CD14-positive monocyte (primary cell): ENCODE measurements around the gene MARCKS. TPM values are rescaled to one million over a fixed set of nuclear protein-coding genes. Genes with fewer than 3 reads are reported as not detected.
A peak's percentile ranks its signal among the peaks of the same experiment; 100 is the strongest.

Experiments
- DNase-seq, 3 donors: peaks; one replicate each; pipeline ENCODE4 v3.0.0-alpha.2; 2011 to 2022
- H2AFZ ChIP-seq: 2 replicates; pipeline ENCODE4 v1.6.0; 2012; ENCODE audit warnings: mild to moderate bottlenecking, low read depth, low read length, inconsistent platforms; ENCODE audit not compliant: insufficient read depth, poor library complexity, severe bottlenecking
- H3K27ac ChIP-seq, 2 donors: 1 replicate in 1 of 2; 2 replicates in 1 of 2; pipeline ENCODE4 v1.5.1; 2012 to 2013; ENCODE audit warnings: low read length in 2 of 2, control low read depth in 1 of 2, inconsistent platforms in 1 of 2, low read depth in 1 of 2, mild to moderate bottlenecking in 1 of 2
- H3K27me3 ChIP-seq, 2 donors: one replicate each; pipeline versions ENCODE4 v1.6.0 to v1.6.1; 2011 to 2013; ENCODE audit warnings: low read length in 2 of 2; ENCODE audit not compliant: control insufficient read depth in 2 of 2, insufficient read depth in 2 of 2
- H3K36me3 ChIP-seq, 2 donors: replicated peaks in 1 of 2; 1 replicate in 1 of 2; 2 replicates in 1 of 2; pipeline versions ENCODE4 v1.5.1 to v1.6.1; 2012 to 2013; ENCODE audit warnings: low read length in 2 of 2, control low read depth in 1 of 2, inconsistent platforms in 1 of 2, mild to moderate bottlenecking in 1 of 2; ENCODE audit not compliant: insufficient read depth in 2 of 2, control insufficient read depth in 1 of 2
- H3K4me1 ChIP-seq, 2 donors: 1 replicate in 1 of 2; 2 replicates in 1 of 2; pipeline versions ENCODE4 v1.5.1 to v1.6.1; 2012 to 2013; ENCODE audit warnings: low read length in 2 of 2, control low read depth in 1 of 2, inconsistent platforms in 1 of 2, mild to moderate bottlenecking in 1 of 2, moderate library complexity in 1 of 2; ENCODE audit not compliant: insufficient read depth in 2 of 2, control insufficient read depth in 1 of 2
- H3K4me2 ChIP-seq: replicated peaks from 2 replicates; pipeline ENCODE3; 2012; ENCODE audit warnings: low read length, moderate library complexity, mild to moderate bottlenecking; ENCODE audit not compliant: poor library complexity, severe bottlenecking; ENCODE audit errors: extremely low read depth
- H3K4me3 ChIP-seq, 3 experiments: fragments of 200-600 bp in 1 of 3; sonication (generic) in 1 of 3; replicated peaks in 1 of 3; 1 replicate in 2 of 3; 2 replicates in 1 of 3; pipeline ENCODE4 v1.5.1; 2011 to 2013; ENCODE audit warnings: low read length in 3 of 3, mild to moderate bottlenecking in 3 of 3, control low read depth in 2 of 3, low read depth in 2 of 3, inconsistent platforms in 1 of 3, moderate library complexity in 1 of 3
- H3K79me2 ChIP-seq: 2 replicates; pipeline ENCODE4 v1.6.0; 2012; ENCODE audit warnings: mild to moderate bottlenecking, control low read depth, inconsistent platforms, low read length, moderate library complexity; ENCODE audit not compliant: insufficient read depth
- H3K9ac ChIP-seq: 2 replicates; pipeline ENCODE4 v1.6.0; 2017; ENCODE audit warnings: low read length, mild to moderate bottlenecking; ENCODE audit not compliant: insufficient read depth, poor library complexity, severe bottlenecking
- H3K9me3 ChIP-seq, 2 donors: replicated peaks in 1 of 2; 1 replicate in 1 of 2; 2 replicates in 1 of 2; pipeline versions ENCODE4 v1.5.1 to v1.6.1; 2012 to 2013; ENCODE audit warnings: low read length in 2 of 2, control low read depth in 1 of 2; ENCODE audit not compliant: control insufficient read depth in 1 of 2, insufficient read depth in 1 of 2
- H4K20me1 ChIP-seq: 2 replicates; pipeline ENCODE4 v1.6.0; 2012; ENCODE audit warnings: mild to moderate bottlenecking, low read length, control low read depth, moderate library complexity; ENCODE audit not compliant: insufficient read depth
- H3K27ac Mint-ChIP-seq, 7 donors: one replicate each; pipeline ENCODE4 v1.8.0; 2020; ENCODE audit warnings: mild to moderate bottlenecking in 7 of 7, mixed read lengths in 7 of 7, moderate library complexity in 6 of 7, inconsistent platforms in 2 of 7
- H3K27me3 Mint-ChIP-seq, 3 donors: one replicate each; pipeline ENCODE4 v1.8.0; 2021 to 2022; ENCODE audit warnings: low read depth in 3 of 3, mild to moderate bottlenecking in 3 of 3, mixed read lengths in 3 of 3, moderate library complexity in 3 of 3, inconsistent platforms in 1 of 3
- H3K36me3 Mint-ChIP-seq, 2 donors: one replicate each; pipeline ENCODE4 v1.8.0; 2020; ENCODE audit warnings: mixed read lengths in 2 of 2, inconsistent platforms in 1 of 2, mild to moderate bottlenecking in 1 of 2
- H3K4me1 Mint-ChIP-seq: one replicate; pipeline ENCODE4 v1.8.0; 2020; ENCODE audit warnings: mild to moderate bottlenecking, mixed read lengths
- H3K4me3 Mint-ChIP-seq, 2 donors: one replicate each; pipeline ENCODE4 v1.8.0; 2020; ENCODE audit warnings: mild to moderate bottlenecking in 2 of 2, mixed read lengths in 2 of 2, moderate library complexity in 1 of 2
- H3K9me3 Mint-ChIP-seq, 7 donors: one replicate each; pipeline ENCODE4 v1.8.0; 2020 to 2022; ENCODE audit warnings: mixed read lengths in 7 of 7, mild to moderate bottlenecking in 6 of 7, moderate library complexity in 6 of 7, inconsistent platforms in 2 of 7
- WGBS: methylation state at CpG from one replicate; pipeline ENCODE4 v1.1.5; 2013; ENCODE audit warnings: missing lambda C conversion rate; ENCODE audit not compliant: insufficient coverage; 5-methylcytosine and 5-hydroxymethylcytosine counted together
- intact Hi-C, 2 donors: fragments of 100-400 bp; cut with micrococcal nuclease; formaldehyde crosslinking; loops; one replicate each; pipeline versions ENCODE4 v1.15.0 to v1.15.1; 2023
- polyA plus RNA-seq, 3 donors: library from polyadenylated mRNA; depleted of rRNA in 1 of 3; unstranded in 2 of 3; stranded (reverse) in 1 of 3; fragments of 300-500 nt in 2 of 3; fragments of >200 nt in 1 of 3; fragmentation: Illumina TruSeq in 2 of 3; gene quantifications; 1 replicate in 2 of 3; 2 replicates in 1 of 3; pipeline ENCODE4 v1.2.3, GENCODE V29; 2012 to 2021
- TF ChIP-seq, protein P1 (sequence below): fragments of 200-600 bp; IDR thresholded peaks from one replicate; pipeline ENCODE4 v1.8.0; 2022; ENCODE audit warnings: antibody characterized with exemption, mild to moderate bottlenecking

The MARCKS gene
- polyA plus RNA-seq, 3 donors: 12.1 to 22.9 (median 14.4) TPM

DNA sequence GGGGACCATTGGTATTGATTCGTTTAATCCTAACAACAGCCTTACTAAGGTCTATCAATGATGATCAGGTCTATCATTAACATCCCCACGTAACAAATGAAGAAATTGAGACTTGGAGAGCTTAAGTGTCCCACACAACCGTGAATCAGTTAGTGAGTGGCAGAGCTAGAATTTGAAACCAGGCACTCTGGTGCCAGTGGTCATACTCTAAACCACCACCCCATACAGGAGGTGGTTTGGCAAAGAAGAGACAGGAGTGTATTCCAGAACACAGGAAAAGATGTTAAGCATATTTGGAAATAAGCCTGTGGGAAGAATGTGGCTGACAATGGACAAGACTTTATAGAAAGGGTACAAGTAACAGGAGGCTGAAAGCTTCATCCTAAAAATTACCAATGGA, 35.7 kb upstream of the MARCKS start:
- intact Hi-C loops: no loop called here
- H3K9ac ChIP-seq: no peak overlapping the region
- no peaks in the 10 kb centered on the region for H3K27me3 ChIP-seq
- no peak overlapping the region for H3K27ac Mint-ChIP-seq
- H4K20me1 ChIP-seq: no peaks in the 10 kb centered on the region
- H2AFZ ChIP-seq: no peak overlapping the region
- no peaks in the 10 kb centered on the region for H3K9me3 Mint-ChIP-seq
- H3K79me2 ChIP-seq: no peaks in the 10 kb centered on the region
- no peak overlapping the region for H3K4me2 ChIP-seq
- peaks cover 17 to 25% of the 10 kb centered on the region in 2 donors for H3K4me1 ChIP-seq
- H3K9me3 ChIP-seq: no peaks in the 10 kb centered on the region
- no peak overlapping the region for H3K4me3 ChIP-seq
- TF ChIP-seq, protein P1, sequence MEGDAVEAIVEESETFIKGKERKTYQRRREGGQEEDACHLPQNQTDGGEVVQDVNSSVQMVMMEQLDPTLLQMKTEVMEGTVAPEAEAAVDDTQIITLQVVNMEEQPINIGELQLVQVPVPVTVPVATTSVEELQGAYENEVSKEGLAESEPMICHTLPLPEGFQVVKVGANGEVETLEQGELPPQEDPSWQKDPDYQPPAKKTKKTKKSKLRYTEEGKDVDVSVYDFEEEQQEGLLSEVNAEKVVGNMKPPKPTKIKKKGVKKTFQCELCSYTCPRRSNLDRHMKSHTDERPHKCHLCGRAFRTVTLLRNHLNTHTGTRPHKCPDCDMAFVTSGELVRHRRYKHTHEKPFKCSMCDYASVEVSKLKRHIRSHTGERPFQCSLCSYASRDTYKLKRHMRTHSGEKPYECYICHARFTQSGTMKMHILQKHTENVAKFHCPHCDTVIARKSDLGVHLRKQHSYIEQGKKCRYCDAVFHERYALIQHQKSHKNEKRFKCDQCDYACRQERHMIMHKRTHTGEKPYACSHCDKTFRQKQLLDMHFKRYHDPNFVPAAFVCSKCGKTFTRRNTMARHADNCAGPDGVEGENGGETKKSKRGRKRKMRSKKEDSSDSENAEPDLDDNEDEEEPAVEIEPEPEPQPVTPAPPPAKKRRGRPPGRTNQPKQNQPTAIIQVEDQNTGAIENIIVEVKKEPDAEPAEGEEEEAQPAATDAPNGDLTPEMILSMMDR: no peak
- H3K36me3 Mint-ChIP-seq: no peaks in the 10 kb centered on the region
- no peaks in the 10 kb centered on the region for H3K36me3 ChIP-seq
- no peak overlapping the region for H3K27ac ChIP-seq
- peaks cover 0 to 2% (median 0%) of the 10 kb centered on the region in 3 donors for H3K27me3 Mint-ChIP-seq
- DNase-seq: no peak
- H3K4me1 Mint-ChIP-seq: peaks cover 14% of the 10 kb centered on the region
- no peak overlapping the region for H3K4me3 Mint-ChIP-seq
- WGBS: no CpG with 5 or more reads among the region's 3 CpGs

DNA sequence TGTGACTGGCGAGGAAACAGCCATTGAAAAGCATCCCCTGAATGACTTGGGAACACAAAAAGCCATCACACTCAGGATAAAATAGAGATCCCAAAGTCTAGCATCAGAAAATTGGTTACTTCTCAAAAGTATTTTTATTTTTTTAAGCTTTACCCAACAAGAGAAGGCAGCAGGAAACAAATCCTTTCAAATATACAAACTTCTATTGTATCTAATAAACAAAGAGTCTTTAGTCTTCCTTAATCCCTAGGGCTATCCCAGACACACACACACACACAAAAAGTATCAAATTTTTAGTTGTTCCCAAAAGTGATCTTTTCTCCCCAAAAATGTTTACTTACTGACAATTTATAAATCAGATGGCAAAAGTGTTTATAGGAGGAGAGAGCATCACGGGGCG, 33.2 kb upstream of the MARCKS start:
- Histone ChIP-seq H3K9me3 (no peaks in the 10 kb centered on the region), H2AFZ (peak overlapping the region; percentile 51), H3K4me1 (peaks cover 6 to 9% of the 10 kb centered on the region in 2 donors), H3K79me2 (no peaks in the 10 kb centered on the region), H3K27me3 (no peaks in the 10 kb centered on the region), H4K20me1 (no peaks in the 10 kb centered on the region), H3K4me2 (no peak overlapping the region), H3K4me3 (no peak overlapping the region), H3K9ac (no peak overlapping the region), H3K36me3 (no peaks in the 10 kb centered on the region), H3K27ac (no peak overlapping the region)
- Mint-ChIP-seq H3K9me3 (peaks cover 0 to 4% (median 0%) of the 10 kb centered on the region in 7 donors), H3K4me1 (peaks cover 10% of the 10 kb centered on the region), H3K4me3 (no peak overlapping the region), H3K27me3 (peaks cover 0 to 2% (median 0%) of the 10 kb centered on the region in 3 donors), H3K36me3 (no peaks in the 10 kb centered on the region), H3K27ac (no peak overlapping the region)
- 100% methylated on average over 1 of the region's 3 CpGs for WGBS
- TF ChIP-seq, protein P1: no peak
- intact Hi-C loops: no loop called here
- no peak for DNase-seq
